Measurements from ENCODE around the gene SLC38A10. TPM values are rescaled to one million over a fixed set of nuclear protein-coding genes. Genes with fewer than 3 reads are reported as not detected.

Gene SLC38A10
- total RNA-seq, 1 donor from 2014 or later = 97.1 TPM

DNA sequence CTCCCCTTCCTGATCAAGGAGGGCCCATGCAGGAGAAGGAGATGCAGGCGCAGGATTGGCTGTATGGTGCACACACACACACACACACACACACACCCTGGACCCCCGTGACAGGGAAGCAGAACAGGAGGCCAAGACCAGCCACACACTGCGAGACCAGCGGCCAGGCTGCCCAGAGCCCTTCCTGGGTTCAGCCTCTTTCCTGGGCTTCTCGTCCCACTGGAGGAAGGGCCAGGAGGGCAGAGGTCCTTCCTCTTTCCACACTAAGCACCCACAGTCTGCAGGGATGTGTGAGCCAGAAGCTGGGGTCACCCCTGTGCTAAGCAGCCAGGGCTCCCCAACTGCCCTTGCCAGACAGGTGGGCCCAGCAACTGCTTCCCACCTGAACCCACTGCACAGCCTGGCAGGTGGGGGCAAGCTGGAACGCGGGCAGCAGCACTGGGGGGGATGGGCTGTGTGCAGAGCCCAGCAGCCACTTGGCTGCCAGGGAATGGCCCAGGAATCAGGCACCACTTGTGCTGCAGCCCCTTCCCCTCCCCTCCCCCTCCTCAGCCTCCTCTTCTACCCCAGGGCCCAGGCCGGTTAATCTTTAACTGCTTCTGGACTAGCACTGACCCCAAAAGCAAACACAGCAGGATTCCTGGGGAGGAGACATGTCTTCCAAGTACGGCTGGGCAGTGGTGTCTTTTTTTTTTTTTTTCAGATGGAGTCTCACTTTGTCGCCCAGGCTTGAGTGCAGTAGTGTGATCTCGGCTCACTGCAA lies 44.6 kb upstream of the SLC38A10 start:
- CTCF ChIA-PET = no interaction called here
- H3K27ac Mint-ChIP-seq = no peak overlapping the region
- intact Hi-C loops (cut with micrococcal nuclease) = no loop called here

DNA sequence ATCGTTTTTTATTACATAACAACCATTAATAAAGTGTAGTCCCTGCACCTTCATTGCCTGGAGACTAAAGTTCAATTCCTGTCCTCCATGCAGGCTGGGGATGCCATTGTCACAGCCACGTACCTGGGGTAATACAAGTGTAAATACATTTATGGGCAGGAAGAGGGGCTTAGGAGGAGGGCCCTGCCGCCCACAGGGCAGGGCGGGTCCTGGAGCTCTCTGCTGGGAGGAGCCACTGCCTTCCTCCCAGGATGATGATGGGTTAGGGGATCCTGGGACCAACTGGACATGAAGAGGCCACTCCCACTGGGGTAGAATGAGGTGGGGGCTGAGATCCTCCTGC lies 44.1 kb upstream of the SLC38A10 start:
- no peak for ATAC-seq (ENCODE audit: low read depth)
- Mint-ChIP-seq H3K27me3 (peaks cover 27% of the 10 kb centered on the region), H3K27ac (no peak overlapping the region), H3K9me3 (no peaks in the 10 kb centered on the region), H3K36me3 (ENCODE audit: low read depth) (no peaks in the 10 kb centered on the region), H3K4me1 (peaks cover 12% of the 10 kb centered on the region), H3K4me3 (no peak overlapping the region)
- intact Hi-C loops (cut with micrococcal nuclease) = no loop called here
- CTCF ChIA-PET = no interaction called here
- TF ChIP-seq, protein P1, sequence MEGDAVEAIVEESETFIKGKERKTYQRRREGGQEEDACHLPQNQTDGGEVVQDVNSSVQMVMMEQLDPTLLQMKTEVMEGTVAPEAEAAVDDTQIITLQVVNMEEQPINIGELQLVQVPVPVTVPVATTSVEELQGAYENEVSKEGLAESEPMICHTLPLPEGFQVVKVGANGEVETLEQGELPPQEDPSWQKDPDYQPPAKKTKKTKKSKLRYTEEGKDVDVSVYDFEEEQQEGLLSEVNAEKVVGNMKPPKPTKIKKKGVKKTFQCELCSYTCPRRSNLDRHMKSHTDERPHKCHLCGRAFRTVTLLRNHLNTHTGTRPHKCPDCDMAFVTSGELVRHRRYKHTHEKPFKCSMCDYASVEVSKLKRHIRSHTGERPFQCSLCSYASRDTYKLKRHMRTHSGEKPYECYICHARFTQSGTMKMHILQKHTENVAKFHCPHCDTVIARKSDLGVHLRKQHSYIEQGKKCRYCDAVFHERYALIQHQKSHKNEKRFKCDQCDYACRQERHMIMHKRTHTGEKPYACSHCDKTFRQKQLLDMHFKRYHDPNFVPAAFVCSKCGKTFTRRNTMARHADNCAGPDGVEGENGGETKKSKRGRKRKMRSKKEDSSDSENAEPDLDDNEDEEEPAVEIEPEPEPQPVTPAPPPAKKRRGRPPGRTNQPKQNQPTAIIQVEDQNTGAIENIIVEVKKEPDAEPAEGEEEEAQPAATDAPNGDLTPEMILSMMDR (IDR thresholded peaks at IDR 0.05) = no peak
- no peak for DNase-seq
- POLR2A ChIA-PET = interaction anchor here (0.7 kb wide), 1 partner anchor 97 kb away, joined by 4 read pairs; no protein-coding TSS in a partner anchor

More for the DNA sequence above, 44.6 kb upstream of the SLC38A10 start:
- POLR2A ChIA-PET = interaction anchor here (0.7 kb wide), 2 partner anchors 12 to 97 kb away, joined by 3 to 4 read pairs; no protein-coding TSS in a partner anchor
- Mint-ChIP-seq H3K4me1 (peaks cover 17% of the 10 kb centered on the region), H3K9me3 (no peaks in the 10 kb centered on the region), H3K27me3 (peaks cover 32% of the 10 kb centered on the region), H3K36me3 (ENCODE audit: low read depth) (peaks cover 2% of the 10 kb centered on the region), H3K4me3 (no peak overlapping the region)
- ATAC-seq (ENCODE audit: low read depth) (no peak), DNase-seq (no peak)
- TF ChIP-seq, protein P1 (IDR thresholded peaks at IDR 0.05) = no peak

DNA sequence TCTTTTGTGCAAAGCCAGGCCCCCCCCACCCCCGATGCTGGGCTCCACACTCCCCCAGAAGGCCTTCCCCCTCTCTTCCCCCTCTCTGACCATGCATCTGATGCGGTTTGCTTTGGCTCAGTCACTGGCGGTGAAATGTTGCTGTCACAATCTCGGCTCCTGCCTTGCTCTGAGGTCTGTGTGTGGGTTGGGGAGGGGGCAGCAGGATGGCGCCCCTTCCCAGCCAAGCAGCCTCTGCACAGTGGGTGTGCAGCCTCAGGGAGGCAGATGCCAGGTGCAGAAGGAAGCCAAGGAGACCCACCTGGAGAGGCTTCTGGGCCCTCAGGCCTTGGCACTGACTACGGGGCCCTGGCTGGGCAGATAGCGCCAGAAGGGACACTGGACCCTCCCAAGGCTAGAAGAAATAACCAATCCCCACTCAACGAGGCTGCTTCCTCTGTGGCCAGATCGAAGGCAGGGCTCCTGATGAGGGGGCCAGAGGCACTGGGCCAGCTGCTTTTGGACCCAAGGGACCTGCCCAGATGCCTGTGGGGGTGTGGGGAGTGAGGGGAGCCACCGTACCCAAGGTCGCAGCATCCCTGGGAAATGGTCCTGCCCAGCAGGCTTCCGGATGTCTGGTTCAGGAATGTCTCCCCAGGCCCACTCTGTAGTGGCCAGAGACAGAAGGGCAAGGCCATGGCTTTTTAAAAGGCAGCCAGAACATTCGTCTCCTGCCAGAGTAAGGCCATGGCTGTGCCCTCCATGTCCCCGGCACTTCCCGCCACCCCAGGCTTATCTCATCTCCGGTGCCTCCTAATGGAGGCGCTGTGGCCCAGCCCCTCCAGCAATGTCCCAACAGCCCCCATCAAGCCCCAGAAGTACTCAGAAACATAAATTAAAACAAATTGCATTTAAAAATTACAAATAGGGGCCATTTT lies 43.4 kb upstream of the SLC38A10 start:
- no peak for ATAC-seq (ENCODE audit: low read depth)
- CTCF ChIA-PET = no interaction called here
- H3K4me1 Mint-ChIP-seq = peaks cover 5% of the 10 kb centered on the region

DNA sequence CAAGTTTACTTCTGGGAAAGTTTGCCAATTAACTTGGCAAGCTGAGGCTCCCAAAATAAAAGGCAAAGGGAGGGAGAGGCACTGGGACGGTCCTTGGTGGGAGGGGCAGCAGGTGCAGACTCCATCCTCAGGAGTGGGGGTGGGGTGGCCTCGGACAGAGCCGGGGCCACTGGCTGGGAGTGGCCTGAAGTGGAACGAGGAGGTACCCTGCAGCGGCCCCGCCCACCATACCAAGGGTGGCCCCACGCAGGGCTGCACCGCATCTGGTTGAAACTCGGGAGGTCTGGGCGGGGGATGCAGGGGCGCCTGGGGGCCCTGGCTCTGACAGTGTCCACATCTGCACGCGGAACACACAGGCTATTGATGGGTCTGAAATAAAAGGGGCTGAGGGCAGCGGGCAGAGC lies 42.4 kb upstream of the SLC38A10 start:
- TF ChIP-seq, protein P1 (IDR thresholded peaks at IDR 0.05) = no peak
- Mint-ChIP-seq H3K4me1 (no peaks in the 10 kb centered on the region), H3K27me3 (peaks cover 35% of the 10 kb centered on the region), H3K9me3 (no peaks in the 10 kb centered on the region), H3K27ac (no peak overlapping the region), H3K4me3 (no peak overlapping the region), H3K36me3 (ENCODE audit: low read depth) (no peaks in the 10 kb centered on the region)
- ChIA-PET POLR2A (interaction anchor here (0.8 kb wide), 1 partner anchor 40 kb away, joined by 11 read pairs; no protein-coding TSS in a partner anchor), CTCF (no interaction called here)
- DNase-seq (no peak), ATAC-seq (ENCODE audit: low read depth) (no peak)
- intact Hi-C loops (cut with micrococcal nuclease) = no loop called here

More for the DNA sequence above, 43.4 kb upstream of the SLC38A10 start:
- Mint-ChIP-seq H3K36me3 (ENCODE audit: low read depth) (no peaks in the 10 kb centered on the region), H3K27ac (no peak overlapping the region), H3K4me3 (no peak overlapping the region), H3K27me3 (peaks cover 28% of the 10 kb centered on the region), H3K9me3 (no peaks in the 10 kb centered on the region)
- no peak for DNase-seq
- POLR2A ChIA-PET = interaction anchor here (0.7 to 0.8 kb wide), 2 partner anchors 39 to 98 kb away, joined by 4 to 11 read pairs; no protein-coding TSS in a partner anchor
- intact Hi-C loops (cut with micrococcal nuclease) = no loop called here
- TF ChIP-seq, protein P1 (IDR thresholded peaks at IDR 0.05) = no peak

DNA sequence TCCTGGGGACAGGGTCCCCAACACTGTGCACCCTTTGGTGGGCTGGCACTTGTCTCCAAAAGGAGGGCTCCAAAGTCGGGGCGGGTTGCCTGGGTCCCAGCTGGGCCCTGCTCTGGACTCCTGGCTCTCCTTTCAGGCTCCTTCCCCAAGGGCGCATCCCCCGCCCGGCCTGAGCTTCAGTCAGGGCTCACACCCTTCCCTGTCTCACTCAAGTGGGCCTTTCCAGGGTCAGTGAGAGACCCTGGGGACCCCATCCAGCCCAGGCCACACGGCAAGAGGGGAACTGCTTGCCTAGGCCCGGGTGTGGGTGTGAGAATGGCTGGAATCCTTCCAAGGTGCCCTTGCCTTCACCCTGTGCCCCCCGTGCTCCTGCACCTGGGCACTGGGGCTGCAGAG lies 41.8 kb upstream of the SLC38A10 start:
- Mint-ChIP-seq H3K36me3 (ENCODE audit: low read depth) (no peaks in the 10 kb centered on the region), H3K27ac (no peak overlapping the region), H3K4me1 (no peaks in the 10 kb centered on the region), H3K9me3 (no peaks in the 10 kb centered on the region), H3K27me3 (peaks cover 31% of the 10 kb centered on the region), H3K4me3 (no peak overlapping the region)
- DNase-seq (no peak), ATAC-seq (ENCODE audit: low read depth) (no peak)
- TF ChIP-seq, protein P1 (IDR thresholded peaks at IDR 0.05) = no peak
- intact Hi-C loops (cut with micrococcal nuclease) = no loop called here
- POLR2A ChIA-PET = no interaction called here
- CTCF ChIA-PET = no interaction called here

Measured in activated B cell treated with CpG ODN at 0.5 μM for 24 hours (primary cell).